RWPE1 (cell line): ENCODE data around the gene SCGN.

Experiments
- CTCF ChIA-PET: fragments of 350-600 bp; sonication (Branson Sonifier 250); formaldehyde crosslinking; extraction: SDS; loops from one replicate; lab custom pipeline; 2021; lab: Yijun Ruan, JAX
- POLR2A ChIA-PET: fragments of 400-600 bp; formaldehyde crosslinking; extraction: SDS; loops from one replicate; lab custom pipeline; 2020; ENCODE audit warnings: antibody characterized with exemption; ENCODE audit not compliant: low non-redundant PET; lab: Yijun Ruan, JAX
- DNase-seq: peaks from one replicate; pipeline ENCODE4 v3.0.0; 2012; ENCODE audit warnings: low spot score
- H3K27ac ChIP-seq: fragments of 450-650 bp; 2 replicates; pipeline ENCODE4 v1.5.1; 2017
- CTCF ChIP-seq: fragments of 450-650 bp; conservative IDR thresholded peaks from 2 replicates; pipeline ENCODE4 v1.5.1; 2017; ENCODE audit warnings: low read depth, mild to moderate bottlenecking

The SCGN gene

GRCh38 chr6:25660512-25660911 lies 8.5 kb downstream of the SCGN start:
- H3K27ac ChIP-seq: no peak overlapping the region
- TF ChIP-seq CTCF: no peak
- peak; percentile 86 for DNase-seq
- ChIA-PET CTCF (no interaction called here), POLR2A (no interaction called here)

- TF ChIP-seq CTCF: no peak
- ChIA-PET CTCF (no interaction called here), POLR2A (no interaction called here)
- H3K27ac ChIP-seq: no peak overlapping the region
- no peak for DNase-seq
Measured at GRCh38 chr6:25661129-25661779, 9.2 kb downstream of the SCGN start.

- no peak overlapping the region for H3K27ac ChIP-seq
- TF ChIP-seq CTCF: no peak
- ChIA-PET POLR2A (no interaction called here), CTCF (no interaction called here)
- DNase-seq: no peak
Measured at GRCh38 chr6:25665455-25665854, 13.4 kb downstream of the SCGN start.

- no peak for DNase-seq
- ChIA-PET CTCF (no interaction called here), POLR2A (no interaction called here)
- no peak for TF ChIP-seq CTCF
- no peak overlapping the region for H3K27ac ChIP-seq
Measured at GRCh38 chr6:25669413-25669812, 17.4 kb downstream of the SCGN start.

- TF ChIP-seq CTCF: no peak
- ChIA-PET CTCF (interaction anchor here (0.9 kb wide), 1 partner anchor 13 kb away, joined by 4 read pairs; no protein-coding TSS in a partner anchor), POLR2A (no interaction called here)
- no peak for DNase-seq
- no peak overlapping the region for H3K27ac ChIP-seq
Measured at GRCh38 chr6:25670208-25670607, 18.2 kb downstream of the SCGN start.

GRCh38 chr6:25670793-25671513 lies 18.9 kb downstream of the SCGN start:
- CTCF ChIA-PET: interaction anchor here (0.9 kb wide), 1 partner anchor 13 kb away, joined by 4 read pairs; no protein-coding TSS in a partner anchor
- DNase-seq: peak; percentile 49
- no peak for TF ChIP-seq CTCF
- POLR2A ChIA-PET: no interaction called here
- H3K27ac ChIP-seq: no peak overlapping the region
